HepG2 (cell line): Measurements from ENCODE around the gene AADACL4. TPM values are rescaled to one million over a fixed set of nuclear protein-coding genes. Genes with fewer than 3 reads are reported as not detected.
A peak's percentile ranks its signal among the peaks of the same experiment; 100 is the strongest.

Experiments
- ATAC-seq: fragments of 200-7000 bp; cut with Tn5 transposase; 3 replicates; pipeline ENCODE4 v1.9.1; 2020; ENCODE audit warnings: mild to moderate bottlenecking, moderate library complexity
- BruUV-seq: library from RNA; stranded (reverse); fragments of 400-500 nt; replicated peaks from 2 replicates; lab custom pipeline; 2021; lab: Mats Ljungman, UMichigan
- CTCF ChIA-PET: fragments of 300-600 bp; formaldehyde crosslinking; extraction: SDS; loops from one replicate; lab custom pipeline; 2021; ENCODE audit warnings: low total read pairs, inconsistent platforms, low intra/inter-chr PET ratio; lab: Yijun Ruan, JAX
- POLR2A ChIA-PET: fragments of 350-600 bp; sonication (Branson Sonifier 250); formaldehyde crosslinking; loops from one replicate; lab custom pipeline; 2020; ENCODE audit warnings: antibody characterized with exemption, inconsistent platforms; lab: Yijun Ruan, JAX
- DNase-seq: peaks from one replicate; pipeline ENCODE4 v3.0.0-alpha.2; 2015; ENCODE audit warnings: low spot score
- FAIRE-seq: peaks from 3 replicates; lab custom pipeline; 2011; peaks lifted over from hg19 to GRCh38; lab: Jason Lieb, UNC
- H2AFZ ChIP-seq: one replicate; pipeline ENCODE4 v1.6.1; 2011; ENCODE audit warnings: low read length, inconsistent platforms
- H3K27ac ChIP-seq: fragments of 300-600 bp; 3 replicates; pipeline ENCODE4 v1.8.0; 2011; ENCODE audit warnings: mixed run types, mild to moderate bottlenecking, mixed read lengths, low read length, inconsistent platforms; ENCODE audit not compliant: insufficient read depth; ENCODE audit errors: extremely low read length
- H3K27me3 ChIP-seq, 2 experiments: fragments of 200-600 bp in 1 of 2; 2 replicates in 1 of 2; 3 replicates in 1 of 2; pipeline versions ENCODE4 v1.6.0 to v1.8.0; 2011; ENCODE audit warnings: low read length in 2 of 2, mild to moderate bottlenecking in 2 of 2, moderate library complexity in 2 of 2, inconsistent platforms in 1 of 2; ENCODE audit not compliant: insufficient read depth in 2 of 2, control insufficient read depth in 1 of 2
- H3K36me3 ChIP-seq, 2 experiments: fragments of 200-600 bp in 1 of 2; replicated peaks in 1 of 2; 2 replicates in 1 of 2; 3 replicates in 1 of 2; pipeline versions ENCODE4 v1.5.1 to v1.8.0; 2011; ENCODE audit warnings: low read length in 2 of 2, inconsistent platforms in 1 of 2; ENCODE audit not compliant: insufficient read depth in 2 of 2, control insufficient read depth in 1 of 2
- H3K4me1 ChIP-seq: 2 replicates; pipeline ENCODE4 v1.5.1; 2012; ENCODE audit warnings: low read length, inconsistent platforms; ENCODE audit not compliant: insufficient read depth
- H3K4me2 ChIP-seq: 2 replicates; pipeline ENCODE4 v1.6.0; 2011; ENCODE audit warnings: low read depth, low read length, inconsistent platforms
- H3K4me3 ChIP-seq, 3 experiments: fragments of 200-600 bp in 1 of 3; sonication (generic), shearing (Covaris generic) in 1 of 3; replicated peaks in 1 of 3; 2 replicates each; pipeline ENCODE4 v1.5.1; 2011 to 2016; ENCODE audit warnings: low read length in 3 of 3, inconsistent platforms in 2 of 3, low read depth in 2 of 3, mild to moderate bottlenecking in 2 of 3, control low read depth in 1 of 3, mixed read lengths in 1 of 3; ENCODE audit not compliant: insufficient read depth in 1 of 3
- H3K79me2 ChIP-seq: one replicate; pipeline ENCODE4 v1.6.1; 2011; ENCODE audit warnings: low read length, inconsistent platforms; ENCODE audit not compliant: insufficient read depth
- H3K9ac ChIP-seq: 2 replicates; pipeline ENCODE4 v1.6.0; 2011; ENCODE audit warnings: mild to moderate bottlenecking, low read depth, low read length, inconsistent platforms; ENCODE audit not compliant: insufficient read depth
- H3K9me3 ChIP-seq: 2 replicates; pipeline ENCODE4 v1.5.1; 2012; ENCODE audit warnings: mild to moderate bottlenecking, low read length
- H4K20me1 ChIP-seq: 2 replicates; pipeline ENCODE4 v1.6.0; 2011; ENCODE audit warnings: inconsistent platforms, mild to moderate bottlenecking, low read length, moderate library complexity; ENCODE audit not compliant: insufficient read depth
- CBFB ChIP-seq: sonication (generic); formaldehyde crosslinking; IDR thresholded peaks from 2 replicates; pipeline ENCODE4 v1.4.0; 2020; ENCODE audit warnings: missing genetic modification reagents
- GFI1 ChIP-seq: sonication (generic); formaldehyde crosslinking; IDR thresholded peaks from 2 replicates; pipeline ENCODE4 v1.5.0; 2020; ENCODE audit warnings: missing genetic modification reagents, mild to moderate bottlenecking, borderline replicate concordance
- GPN1 ChIP-seq: sonication (generic); formaldehyde crosslinking; IDR thresholded peaks from 2 replicates; pipeline ENCODE4 v1.5.1; 2020; ENCODE audit warnings: missing genetic modification reagents, borderline replicate concordance
- HOXA3 ChIP-seq: sonication (generic); formaldehyde crosslinking; IDR thresholded peaks from 2 replicates; pipeline ENCODE4 v1.5.0; 2020; ENCODE audit warnings: missing genetic modification reagents
- MBNL3 ChIP-seq: fragments of 250-450 bp; sonication (Bioruptor Pico); conservative IDR thresholded peaks from 2 replicates; pipeline ENCODE4 v1.8.0; 2022; ENCODE audit warnings: mild to moderate bottlenecking, inconsistent platforms
- MIER3 ChIP-seq: IDR thresholded peaks from 2 replicates; pipeline ENCODE4 v1.6.1; 2016; ENCODE audit warnings: missing compliant biosample characterization, borderline replicate concordance
- NFKB2 ChIP-seq: sonication (generic); formaldehyde crosslinking; IDR thresholded peaks from 2 replicates; pipeline ENCODE4 v1.4.0; 2020; ENCODE audit warnings: missing genetic modification reagents, borderline replicate concordance
- POLR2G ChIP-seq: fragments of 200-400 bp; formaldehyde crosslinking; IDR thresholded peaks from 2 replicates; pipeline ENCODE4 v1.6.1; 2018; ENCODE audit warnings: mild to moderate bottlenecking, low read depth, low read length, moderate library complexity
- TEAD2 ChIP-seq: sonication (generic); formaldehyde crosslinking; IDR thresholded peaks from 2 replicates; pipeline ENCODE4 v1.9.0; 2021; ENCODE audit warnings: missing genetic modification reagents
- TMF1 ChIP-seq: sonication (generic); formaldehyde crosslinking; IDR thresholded peaks from 2 replicates; pipeline ENCODE4 v1.8.1; 2022; ENCODE audit warnings: low read depth, missing genetic modification reagents
- ZBTB38 ChIP-seq: sonication (generic); formaldehyde crosslinking; IDR thresholded peaks from 2 replicates; pipeline ENCODE4 v1.5.1; 2020; ENCODE audit warnings: mild to moderate bottlenecking, missing genetic modification reagents
- ZFP36L2 ChIP-seq: sonication (generic); formaldehyde crosslinking; IDR thresholded peaks from 2 replicates; pipeline ENCODE4 v1.4.0; 2020; ENCODE audit warnings: missing genetic modification reagents
- ZNF407 ChIP-seq: sonication (generic); formaldehyde crosslinking; IDR thresholded peaks from one replicate; pipeline ENCODE4 v1.5.1; 2020; ENCODE audit warnings: mild to moderate bottlenecking, missing genetic modification reagents; ENCODE audit errors: not compliant biosample characterization
- ZNF510 ChIP-seq: sonication (generic); formaldehyde crosslinking; IDR thresholded peaks from 2 replicates; pipeline ENCODE4 v1.4.0; 2020; ENCODE audit warnings: low read depth, mild to moderate bottlenecking, missing genetic modification reagents
- ZNF558 ChIP-seq: sonication (generic); formaldehyde crosslinking; IDR thresholded peaks from 2 replicates; pipeline ENCODE4 v1.9.0; 2022; ENCODE audit warnings: mild to moderate bottlenecking, missing genetic modification reagents, borderline replicate concordance
- ZNF598 ChIP-seq: sonication (generic); formaldehyde crosslinking; IDR thresholded peaks from 2 replicates; pipeline ENCODE4 v1.5.1; 2020; ENCODE audit warnings: mild to moderate bottlenecking, missing genetic modification reagents, borderline replicate concordance
- WGBS: methylation state at CpG from one replicate; pipeline ENCODE4 v1.1.6; 2017; ENCODE audit warnings: low lambda C conversion rate; 5-methylcytosine and 5-hydroxymethylcytosine counted together
- in situ Hi-C: cut with HindIII; loops from 2 replicates; pipeline ENCODE4 v1.10.0; 2017; ENCODE audit warnings: low pct_unique_long_range_greater_than_20kb; ENCODE audit not compliant: extremely low pct_ligation_motif_present
- intact Hi-C: fragments of 100-400 bp; cut with micrococcal nuclease; formaldehyde crosslinking; loops from one replicate; pipeline ENCODE4 v1.10.0; 2022; ENCODE audit not compliant: unreplicated experiment
- polyA plus RNA-seq, 8 experiments: library from polyadenylated mRNA; depleted of rRNA in 3 of 8; stranded (reverse) in 7 of 8; unstranded in 1 of 8; fragments of >200 nt; fragmentation: Illumina TruSeq in 4 of 8; extraction: Trizol in 4 of 8; gene quantifications; 2 replicates each; pipeline versions ENCODE4 v1.2.1 to v1.2.3, GENCODE V29; 2011 to 2016; ENCODE audit warnings: low read depth in 4 of 8, missing spikeins in 1 of 8, mixed read lengths in 1 of 8; ENCODE audit not compliant: insufficient read depth in 1 of 8
- total RNA-seq, 5 experiments: library from RNA; depleted of rRNA; stranded (reverse); fragments of >200 nt; fragmentation: Illumina TruSeq; extraction: Trizol; gene quantifications; 2 replicates each; pipeline ENCODE4 v1.2.3, GENCODE V29; 2016; ENCODE audit warnings: low read depth in 1 of 5

AADACL4 gene
- total and polyA plus RNA-seq, 2 of the 13 experiments (the other 11 are each of a cell fraction or from before 2014, with no cell fraction given) = not detected

GRCh38 chr1:12630946-12631530 lies 12.8 kb upstream of the AADACL4 start:
- no peak overlapping the region for H2AFZ ChIP-seq
- H3K36me3 ChIP-seq = no peaks in the 10 kb centered on the region
- DNase-seq = no peak
- ATAC-seq = peak; percentile 51
- H3K79me2 ChIP-seq = no peaks in the 10 kb centered on the region
- FAIRE-seq = no peak
- H3K9me3 ChIP-seq = no peaks in the 10 kb centered on the region
- no peak overlapping the region for H3K4me2 ChIP-seq
- H3K4me1 ChIP-seq = peaks cover 12% of the 10 kb centered on the region
- CTCF ChIA-PET = no interaction called here
- H4K20me1 ChIP-seq = no peaks in the 10 kb centered on the region
- H3K4me3 ChIP-seq = no peak overlapping the region
- no peak overlapping the region for H3K27ac ChIP-seq
- WGBS = 14% methylated on average over 2 of the region's 6 CpGs
- intact Hi-C loops = no loop called here
- BruUV-seq = no TSS peak
- in situ Hi-C loops = no loop called here
- H3K27me3 ChIP-seq = peaks cover 0 to 11% of the 10 kb centered on the region in 2 experiments; a peak in 2 of 5 replicates
- no peak overlapping the region for H3K9ac ChIP-seq
- POLR2A ChIA-PET = interaction anchor here (0.9 to 1.7 kb wide), 4 partner anchors 12 to 32 kb away, joined by 3 to 7 read pairs (median 4); no protein-coding TSS in a partner anchor
- TF ChIP-seq ZNF407 (CRISPR knock-in tag) (no peak), MBNL3 (CRISPR knock-in tag) (no peak), MIER3 (CRISPR knock-in tag) (no peak), POLR2G (no peak), GFI1 (CRISPR knock-in tag) (no peak), ZFP36L2 (no peak), HOXA3 (no peak), ZNF558 (CRISPR knock-in tag) (no peak), TEAD2 (CRISPR knock-in tag) (no peak), ZNF598 (CRISPR knock-in tag) (no peak), ZBTB38 (no peak), CBFB (CRISPR knock-in tag) (no peak), NFKB2 (no peak), GPN1 (CRISPR knock-in tag) (no peak), TMF1 (CRISPR knock-in tag) (no peak), ZNF510 (CRISPR knock-in tag) (no peak)
